ENCODE measurements around the gene TRIM17. TPM values are rescaled to one million over a fixed set of nuclear protein-coding genes. Genes with fewer than 3 reads are reported as not detected.

The TRIM17 gene
- total and polyA plus RNA-seq, 9 of the 15 experiments (the other 6 are each of a cell fraction or from before 2014, with no cell fraction given), result not detected

DNA sequence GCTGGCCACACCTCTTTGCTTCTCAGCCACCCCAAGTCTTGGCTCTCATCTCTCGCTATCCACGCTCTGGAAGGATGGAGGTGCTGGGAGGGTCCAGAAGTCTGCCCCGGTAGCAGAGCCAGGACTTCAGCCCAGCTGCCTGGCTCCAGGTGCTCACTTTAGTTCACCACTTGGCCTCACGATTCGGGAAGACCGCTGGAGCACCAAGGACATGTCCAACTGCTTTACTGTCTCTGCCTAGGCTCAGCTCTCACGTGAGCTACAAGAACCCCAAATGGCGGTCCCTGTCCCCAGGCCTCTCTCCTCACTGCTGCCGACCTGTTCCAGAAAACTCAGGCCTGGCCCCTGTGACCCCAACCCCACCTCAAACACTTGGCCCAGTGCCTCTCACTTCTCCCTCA, 13.4 kb downstream of the TRIM17 start:
- FAIRE-seq (no peak), DNase-seq (ENCODE audit: extremely low read depth in 1 of 4, low spot score in 3 of 4) (no peak), ATAC-seq (no peak)
- peaks cover 17% of the 10 kb centered on the region for H3K9me1 ChIP-seq (ENCODE audit: control insufficient read depth, insufficient read depth, low read length)
- no peaks in the 10 kb centered on the region for H3K9me3 ChIP-seq (replicated peaks; ENCODE audit: control insufficient read depth, insufficient read depth, low read depth, low read length)
- peaks cover 36 to 72% of the 10 kb centered on the region in 2 experiments for H3K4me1 ChIP-seq (replicated peaks in 1 of 2; ENCODE audit: control insufficient read depth in 2 of 2, insufficient read depth in 2 of 2, low read length in 2 of 2)
- in situ Hi-C loops (cut with MboI), result no loop called here
- intact Hi-C loops (cut with micrococcal nuclease), result no loop called here
- H3K4me2 ChIP-seq (ENCODE audit: insufficient read depth, low read length), result no peak overlapping the region
- peaks cover 39% of the 10 kb centered on the region for H4K20me1 ChIP-seq (replicated peaks; ENCODE audit: control insufficient read depth, insufficient read depth, low read length)
- TF ChIP-seq, protein P1, sequence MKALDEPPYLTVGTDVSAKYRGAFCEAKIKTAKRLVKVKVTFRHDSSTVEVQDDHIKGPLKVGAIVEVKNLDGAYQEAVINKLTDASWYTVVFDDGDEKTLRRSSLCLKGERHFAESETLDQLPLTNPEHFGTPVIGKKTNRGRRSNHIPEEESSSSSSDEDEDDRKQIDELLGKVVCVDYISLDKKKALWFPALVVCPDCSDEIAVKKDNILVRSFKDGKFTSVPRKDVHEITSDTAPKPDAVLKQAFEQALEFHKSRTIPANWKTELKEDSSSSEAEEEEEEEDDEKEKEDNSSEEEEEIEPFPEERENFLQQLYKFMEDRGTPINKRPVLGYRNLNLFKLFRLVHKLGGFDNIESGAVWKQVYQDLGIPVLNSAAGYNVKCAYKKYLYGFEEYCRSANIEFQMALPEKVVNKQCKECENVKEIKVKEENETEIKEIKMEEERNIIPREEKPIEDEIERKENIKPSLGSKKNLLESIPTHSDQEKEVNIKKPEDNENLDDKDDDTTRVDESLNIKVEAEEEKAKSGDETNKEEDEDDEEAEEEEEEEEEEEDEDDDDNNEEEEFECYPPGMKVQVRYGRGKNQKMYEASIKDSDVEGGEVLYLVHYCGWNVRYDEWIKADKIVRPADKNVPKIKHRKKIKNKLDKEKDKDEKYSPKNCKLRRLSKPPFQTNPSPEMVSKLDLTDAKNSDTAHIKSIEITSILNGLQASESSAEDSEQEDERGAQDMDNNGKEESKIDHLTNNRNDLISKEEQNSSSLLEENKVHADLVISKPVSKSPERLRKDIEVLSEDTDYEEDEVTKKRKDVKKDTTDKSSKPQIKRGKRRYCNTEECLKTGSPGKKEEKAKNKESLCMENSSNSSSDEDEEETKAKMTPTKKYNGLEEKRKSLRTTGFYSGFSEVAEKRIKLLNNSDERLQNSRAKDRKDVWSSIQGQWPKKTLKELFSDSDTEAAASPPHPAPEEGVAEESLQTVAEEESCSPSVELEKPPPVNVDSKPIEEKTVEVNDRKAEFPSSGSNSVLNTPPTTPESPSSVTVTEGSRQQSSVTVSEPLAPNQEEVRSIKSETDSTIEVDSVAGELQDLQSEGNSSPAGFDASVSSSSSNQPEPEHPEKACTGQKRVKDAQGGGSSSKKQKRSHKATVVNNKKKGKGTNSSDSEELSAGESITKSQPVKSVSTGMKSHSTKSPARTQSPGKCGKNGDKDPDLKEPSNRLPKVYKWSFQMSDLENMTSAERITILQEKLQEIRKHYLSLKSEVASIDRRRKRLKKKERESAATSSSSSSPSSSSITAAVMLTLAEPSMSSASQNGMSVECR (CRISPR knock-in tag; IDR thresholded peaks at IDR 0.05), result peak; percentile 50; the same call in 1 of the 2 replicates
- no peak for TF ChIP-seq ZFP1 (CRISPR knock-in tag; IDR thresholded peaks at IDR 0.05)
- 0 out of 2 replicates have a peak, but pooled peaks have one; percentile 30 for TF ChIP-seq POLR2G (IDR thresholded peaks at IDR 0.05; ENCODE audit: low read depth, low read length)
- no peak for TF ChIP-seq ZNF695 (CRISPR knock-in tag; IDR thresholded peaks at IDR 0.05)
- 0 out of 2 replicates have a peak, but pooled peaks have one; percentile 13 for TF ChIP-seq RBFOX2 (IDR thresholded peaks at IDR 0.05; ENCODE audit: low read depth, low read length)
- TF ChIP-seq JUN (IDR thresholded peaks at IDR 0.05; ENCODE audit: borderline replicate concordance, low read depth, low read length), result no peak
- 0 out of 2 replicates have a peak, but pooled peaks have one; percentile 62 for TF ChIP-seq JUN (CRISPR knock-in tag; IDR thresholded peaks at IDR 0.05; ENCODE audit: borderline replicate concordance)
- peaks cover 77% of the 10 kb centered on the region for H3K79me2 ChIP-seq (ENCODE audit: control insufficient read depth, insufficient read depth, low read length)
- no TSS peak for BruUV-seq (replicated peaks)
- no peak overlapping the region for H2AFZ ChIP-seq (ENCODE audit: low read depth, low read length)
- ChIA-PET POLR2A (interaction anchor here (1.0 to 6.2 kb wide), 6 partner anchors 9 to 109 kb away, joined by 3 to 78 read pairs (median 4); a partner anchor contains a TSS), CTCF (ENCODE audit: low intra/inter-chr PET ratio) (no interaction called here)
- 66% methylated on average over 9 of the region's 9 CpGs for WGBS (ENCODE audit: insufficient coverage, low coverage, missing lambda C conversion rate)
- peaks cover 74% of the 10 kb centered on the region for H3K36me3 ChIP-seq (ENCODE audit: control insufficient read depth, insufficient read depth, low read length)
- H3K4me3 ChIP-seq, result no peak overlapping the region
- H3K27me3 ChIP-seq (ENCODE audit: control insufficient read depth in 2 of 2, insufficient read depth in 2 of 2, low read length in 2 of 2), result no peaks in the 10 kb centered on the region
- H3K9ac ChIP-seq (ENCODE audit: insufficient read depth in 1 of 2, low read depth in 2 of 2, low read length in 2 of 2), result peak overlapping the region; percentile 19 to 83; a peak in 3 of 4 replicates
- no peak overlapping the region; the same call in 2 of the 3 replicates for H3K27ac ChIP-seq (ENCODE audit: extremely low read depth, low read depth, low read length)

All from K562 (cell line).